Motor neuron (in vitro differentiated cells): ENCODE measurements around the gene GRIN2B. TPM values are rescaled to one million over a fixed set of nuclear protein-coding genes. Genes with fewer than 3 reads are reported as not detected.

Source experiments
- ATAC-seq, 8 experiments: fragments of 200-7000 bp; cut with Tn5 transposase; replicated peaks in 6 of 8; 2 replicates each; pipeline ENCODE4 v1.8.0; 2021; ENCODE audit warnings: mild to moderate bottlenecking in 8 of 8, moderate library complexity in 8 of 8
- H3K27ac ChIP-seq, 2 donors: fragments of 250-450 bp; sonication (Bioruptor Pico); 2 replicates each; pipeline ENCODE4 v1.9.0; 2021; ENCODE audit warnings: antibody characterized with exemption in 2 of 2, mild to moderate bottlenecking in 2 of 2, moderate library complexity in 1 of 2
- H3K4me1 ChIP-seq, 2 donors: fragments of 250-450 bp; sonication (Bioruptor Pico); replicated peaks in 1 of 2; 2 replicates each; pipeline ENCODE4 v1.6.1; 2021; ENCODE audit warnings: antibody characterized with exemption in 2 of 2, mild to moderate bottlenecking in 2 of 2, moderate library complexity in 1 of 2
- H3K4me3 ChIP-seq, 5 donors: fragments of 250-450 bp; sonication (Bioruptor Pico); 2 replicates each; pipeline ENCODE4 v1.9.0; 2021; ENCODE audit warnings: antibody characterized with exemption in 5 of 5, mild to moderate bottlenecking in 5 of 5, moderate library complexity in 4 of 5
- WGBS, 10 experiments: fragments of 450-650 bp; shearing (Covaris generic); methylation state at CpG; one replicate each; pipeline ENCODE4 v1.0.0; 2022; 5-methylcytosine and 5-hydroxymethylcytosine counted together
- in situ Hi-C, 9 experiments: fragments of 400-800 bp; cut with MboI; loops; one replicate each; pipeline ENCODE4 v1.15.0; 2021; ENCODE audit warnings: low sequenced_read_pairs in 9 of 9, low pct_unique_long_range_greater_than_20kb in 2 of 9; ENCODE audit not compliant: unreplicated experiment in 9 of 9
- total RNA-seq, 8 experiments: library from RNA; unstranded; fragments of 300-600 nt; gene quantifications; 2 replicates each; pipeline versions ENCODE4 v1.2.3 to v1.2.4, GENCODE V29; 2022

Gene GRIN2B
- total RNA-seq, 8 experiments from 2014 or later = 0.09 to 17.4 (median 7.8) TPM

DNA sequence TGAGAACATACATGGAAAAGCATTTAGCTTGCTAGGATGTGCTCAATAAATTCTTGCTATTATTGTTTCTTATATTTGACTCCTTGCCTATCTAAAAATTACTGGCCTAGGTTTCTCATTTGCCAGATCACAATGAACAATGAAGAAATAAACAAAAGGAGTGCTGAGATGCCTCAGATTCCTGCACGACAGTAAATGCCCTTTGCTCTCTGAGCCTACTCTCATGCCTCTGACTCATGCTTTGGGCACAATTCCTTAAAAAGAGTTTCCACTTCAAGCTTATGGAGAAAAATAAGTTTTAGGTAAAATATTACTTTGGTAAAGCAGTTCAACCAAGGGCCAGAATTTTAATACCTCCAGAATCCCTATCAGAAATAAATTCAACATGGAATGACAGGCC, 30.9 kb downstream of the GRIN2B start:
- no peak for ATAC-seq
- Histone ChIP-seq H3K4me3 (no peak overlapping the region), H3K27ac (no peak overlapping the region), H3K4me1 (peaks cover 0 to 2% of the 10 kb centered on the region in 2 donors)
- WGBS, 10 experiments = 0 to 88% (median 33%) methylated on average over 1 of the region's 1 CpG; no CpG with 5 or more reads in 3 of the 10 experiments
- in situ Hi-C loops = loop anchor here in 1 of 9 experiments (25.0 kb wide), 2 partner anchors 88 to 212 kb away; no protein-coding TSS in a partner anchor

DNA sequence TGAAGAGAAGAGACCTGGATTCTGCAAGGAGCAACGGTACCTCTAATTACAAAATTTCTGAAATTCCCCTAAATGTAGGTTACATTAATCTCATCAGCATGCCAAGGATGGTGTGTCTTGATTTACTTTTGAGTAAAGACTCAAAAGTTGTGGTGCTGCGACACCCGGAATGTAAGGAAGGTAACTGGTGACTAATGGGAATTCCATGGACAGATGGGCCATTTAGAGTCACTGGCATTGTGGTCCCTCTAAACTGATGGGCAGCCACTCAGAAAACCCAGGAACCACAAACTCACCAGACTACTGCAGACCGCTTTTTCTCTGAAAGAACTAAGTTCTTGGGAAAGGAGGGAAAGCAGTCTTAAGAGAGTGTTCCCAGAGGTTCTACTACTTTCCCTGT, 32.8 kb downstream of the GRIN2B start:
- Histone ChIP-seq H3K4me3 (no peak overlapping the region), H3K4me1 (peaks cover 0 to 2% of the 10 kb centered on the region in 2 donors), H3K27ac (no peak overlapping the region)
- no peak for ATAC-seq
- in situ Hi-C loops = loop anchor here in 3 of 9 experiments (25.0 kb wide), 1 partner anchor 211 kb away; no protein-coding TSS in a partner anchor
- 0 to 100% (median 73%) methylated on average over 1 to 3 of the region's 4 CpGs; no CpG with 5 or more reads in 2 of the 10 experiments for WGBS, 10 experiments

DNA sequence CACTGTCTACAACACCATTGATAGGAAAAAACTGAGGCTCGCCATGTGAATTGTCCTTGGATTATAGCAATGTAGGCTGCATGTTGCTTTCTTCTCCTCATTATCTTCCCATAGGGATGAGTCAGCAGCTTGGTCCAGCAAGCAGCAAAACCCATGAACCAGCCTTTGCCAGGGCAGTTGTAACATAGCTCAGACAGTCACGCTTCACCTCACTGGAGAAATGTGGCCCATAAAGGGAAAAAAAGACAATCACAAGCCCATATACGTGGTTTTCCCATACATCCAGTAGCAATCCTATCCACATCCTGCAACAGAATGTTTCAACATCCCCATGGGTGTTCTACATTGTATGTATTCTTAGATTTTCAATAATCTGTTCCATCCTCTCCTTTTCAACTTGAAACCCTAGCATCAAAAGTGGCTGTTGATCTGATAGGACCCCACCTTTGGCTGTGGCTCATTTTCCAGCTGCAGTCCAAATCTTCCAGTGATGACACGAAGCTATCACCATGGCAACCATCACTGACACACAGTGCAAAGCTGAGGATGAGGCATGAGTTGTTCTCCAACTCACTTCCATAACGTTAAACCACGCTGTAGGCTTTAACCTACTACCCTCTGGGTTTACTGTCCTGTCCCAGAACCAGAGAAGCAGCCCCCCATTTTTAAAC, 34.0 kb downstream of the GRIN2B start:
- H3K27ac ChIP-seq = no peak overlapping the region
- in situ Hi-C loops = loop anchor here in 3 of 9 experiments (25.0 kb wide), 1 partner anchor 210 kb away; no protein-coding TSS in a partner anchor
- WGBS, 10 experiments = 0 to 89% (median 70%) methylated on average over 1 to 6 of the region's 6 CpGs; no CpG with 5 or more reads in 1 of the 10 experiments
- H3K4me3 ChIP-seq = no peak overlapping the region
- ATAC-seq = peak in 6 of 8 experiments; percentile 23 to 79 (median 66)
- H3K4me1 ChIP-seq = peaks cover 0 to 2% of the 10 kb centered on the region in 2 donors

DNA sequence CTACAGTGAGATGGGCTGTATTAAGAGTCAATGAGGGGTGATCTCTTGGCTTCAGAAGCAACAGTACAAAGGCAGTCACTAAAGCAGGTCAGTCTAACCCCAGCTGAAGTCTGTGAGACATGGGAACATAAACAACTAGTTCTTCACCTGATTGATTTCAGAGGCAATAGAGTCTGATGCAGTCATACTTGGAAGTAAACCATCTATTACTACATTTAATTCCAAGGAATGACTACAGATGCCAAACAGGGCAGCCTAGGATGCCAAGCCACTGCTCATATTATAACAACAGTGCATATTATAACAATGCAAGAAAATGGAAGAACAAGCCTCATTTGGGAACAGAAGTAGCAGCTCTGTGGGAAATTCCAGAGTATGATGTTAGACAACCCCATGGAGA, 35.8 kb downstream of the GRIN2B start:
- Histone ChIP-seq H3K4me3 (no peak overlapping the region), H3K4me1 (peaks cover 8 to 11% of the 10 kb centered on the region in 2 donors), H3K27ac (no peak overlapping the region)
- no peak for ATAC-seq
- in situ Hi-C loops = loop anchor here in 3 of 9 experiments (25.0 kb wide), 1 partner anchor 208 kb away; no protein-coding TSS in a partner anchor

DNA sequence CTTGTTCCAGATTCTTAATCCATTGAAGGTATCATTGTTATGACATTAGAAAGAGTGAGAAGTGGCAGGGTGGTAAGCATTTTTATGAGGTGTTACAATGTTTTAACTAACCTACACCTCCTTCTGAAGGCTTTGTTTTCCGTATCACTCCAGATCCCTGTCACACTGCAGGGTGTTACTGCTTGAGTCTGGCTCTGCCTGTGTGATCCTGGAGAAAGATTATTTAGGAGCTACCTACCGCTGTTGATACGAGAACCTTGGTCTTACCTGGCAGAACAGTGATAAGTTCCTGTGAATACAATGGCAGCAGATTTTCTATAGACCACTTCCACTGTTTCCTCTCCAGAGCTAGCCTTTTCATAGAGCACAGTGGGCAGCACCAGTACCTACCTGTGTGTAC, 36.2 kb downstream of the GRIN2B start:
- no peak overlapping the region for H3K4me3 ChIP-seq
- peaks cover 8 to 11% of the 10 kb centered on the region in 2 donors for H3K4me1 ChIP-seq
- 0 to 100% (median 68%) methylated on average over 1 to 3 of the region's 3 CpGs; no CpG with 5 or more reads in 4 of the 10 experiments for WGBS, 10 experiments
- no peak for ATAC-seq
- in situ Hi-C loops = loop anchor here in 3 of 9 experiments (25.0 kb wide), 1 partner anchor 208 kb away; no protein-coding TSS in a partner anchor
- H3K27ac ChIP-seq = no peak overlapping the region

DNA sequence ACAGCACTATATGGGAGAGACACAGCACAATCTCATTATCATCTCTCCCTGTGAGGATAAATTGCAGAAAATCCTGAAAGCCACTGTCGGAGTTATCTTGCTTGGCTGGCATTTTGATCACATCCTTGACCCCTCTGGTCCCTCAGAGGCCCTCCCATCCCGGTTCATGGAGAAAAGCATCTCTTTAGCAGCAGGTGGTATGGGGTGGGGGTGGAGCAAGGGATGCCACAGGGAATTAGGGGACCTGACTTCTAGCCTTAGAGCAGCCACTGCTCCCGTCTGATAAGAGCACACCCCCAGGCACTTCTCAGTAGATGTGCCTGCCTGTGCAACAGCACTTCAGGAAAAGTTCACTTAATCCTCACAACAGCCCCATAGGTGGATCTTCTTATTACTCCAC, 38.6 kb downstream of the GRIN2B start:
- no peak for ATAC-seq
- Histone ChIP-seq H3K4me3 (no peak overlapping the region), H3K4me1 (peaks cover 8 to 10% of the 10 kb centered on the region in 2 donors), H3K27ac (no peak overlapping the region)
- WGBS, 10 experiments = 0 to 40% (median 0%) methylated on average over 1 to 3 of the region's 3 CpGs; no CpG with 5 or more reads in 6 of the 10 experiments
- in situ Hi-C loops = loop anchor here in 3 of 9 experiments (25.0 kb wide), 1 partner anchor 206 kb away; no protein-coding TSS in a partner anchor

DNA sequence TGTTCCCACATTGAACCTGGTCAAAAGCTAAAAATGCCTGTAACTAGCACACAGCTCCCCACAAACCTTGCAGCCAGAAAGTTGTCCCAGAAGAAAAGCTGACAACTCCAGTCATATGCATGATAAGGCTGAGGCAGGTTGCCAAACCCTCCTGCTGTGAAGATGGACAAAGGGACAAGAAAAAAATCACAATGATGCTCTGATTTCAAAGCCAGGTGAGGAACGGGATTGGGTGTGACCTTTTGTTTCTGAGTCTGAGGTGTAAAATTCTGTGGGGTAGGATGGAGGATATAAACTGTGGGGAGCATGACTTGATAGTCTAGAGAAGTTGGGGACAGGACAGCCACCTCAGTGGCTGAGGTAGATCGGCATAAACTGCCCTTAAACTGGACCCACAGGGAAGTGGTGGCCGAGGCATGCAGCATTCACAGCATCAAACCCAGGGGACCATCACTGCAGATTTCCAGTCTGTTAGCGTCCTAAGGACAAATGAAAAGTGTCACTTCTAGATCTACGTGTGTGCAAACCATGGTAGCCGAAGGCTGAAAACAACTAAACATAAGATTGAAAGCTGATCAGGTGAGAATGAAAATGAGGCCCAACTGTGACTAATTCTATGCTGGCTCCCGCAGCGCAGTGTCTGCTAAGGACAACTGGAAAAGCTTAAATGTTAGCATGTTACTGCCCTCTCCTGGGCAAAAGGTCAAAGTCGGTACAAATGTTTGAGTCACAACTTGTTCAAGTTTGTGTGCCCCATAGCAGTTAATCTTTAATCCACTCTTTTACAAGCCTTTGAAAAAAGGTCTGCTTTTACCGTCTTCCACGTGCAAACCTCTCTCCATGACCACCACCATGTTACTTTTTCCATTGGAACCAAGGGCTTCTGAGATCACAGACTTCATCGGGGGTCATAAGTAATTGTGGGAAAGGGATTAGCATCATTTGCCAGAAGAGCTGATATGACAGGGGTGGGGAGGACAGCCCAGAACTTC, 39.8 kb downstream of the GRIN2B start:
- WGBS, 10 experiments = 0 to 80% (median 15%) methylated on average over 1 to 10 of the region's 12 CpGs
- in situ Hi-C loops = loop anchor here in 3 of 9 experiments (25.0 kb wide), 1 partner anchor 204 kb away; no protein-coding TSS in a partner anchor
- H3K27ac ChIP-seq = no peak overlapping the region
- H3K4me3 ChIP-seq = no peak overlapping the region
- H3K4me1 ChIP-seq = peaks cover 8 to 9% of the 10 kb centered on the region in 2 donors
- ATAC-seq = peak; percentile 83 to 99 (median 92)

DNA sequence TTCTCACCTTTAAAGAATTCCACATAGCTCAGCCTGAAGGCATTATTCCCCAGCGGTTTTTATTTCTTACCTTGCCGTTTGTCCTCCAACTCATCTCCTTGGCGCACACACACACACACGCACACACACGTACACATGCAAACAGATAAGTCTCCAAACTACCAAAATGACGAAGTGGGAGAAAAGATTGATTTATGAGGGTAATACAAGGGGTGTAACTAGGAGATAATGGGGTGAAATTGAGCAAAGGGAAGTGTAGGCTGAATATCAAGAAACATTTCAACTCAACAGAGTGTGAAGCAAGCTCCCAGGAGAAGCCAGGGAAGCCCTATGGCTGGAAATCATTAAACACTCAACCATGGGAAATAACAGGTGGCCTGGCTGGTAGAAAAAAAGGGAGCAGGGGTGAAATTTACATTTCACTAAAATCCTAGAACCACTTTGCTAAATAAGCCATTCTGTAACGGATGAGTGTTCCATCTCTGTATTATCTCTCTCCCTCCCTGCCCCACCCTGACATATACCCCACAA, 41.0 kb downstream of the GRIN2B start:
- in situ Hi-C loops = loop anchor here in 3 of 9 experiments (25.0 kb wide), 1 partner anchor 203 kb away; no protein-coding TSS in a partner anchor
- no peak overlapping the region for H3K27ac ChIP-seq
- H3K4me3 ChIP-seq = no peak overlapping the region
- WGBS, 10 experiments = 10 to 100% (median 80%) methylated on average over 1 to 7 of the region's 7 CpGs; no CpG with 5 or more reads in 3 of the 10 experiments
- ATAC-seq = no peak
- peaks cover 8 to 9% of the 10 kb centered on the region in 2 donors for H3K4me1 ChIP-seq

DNA sequence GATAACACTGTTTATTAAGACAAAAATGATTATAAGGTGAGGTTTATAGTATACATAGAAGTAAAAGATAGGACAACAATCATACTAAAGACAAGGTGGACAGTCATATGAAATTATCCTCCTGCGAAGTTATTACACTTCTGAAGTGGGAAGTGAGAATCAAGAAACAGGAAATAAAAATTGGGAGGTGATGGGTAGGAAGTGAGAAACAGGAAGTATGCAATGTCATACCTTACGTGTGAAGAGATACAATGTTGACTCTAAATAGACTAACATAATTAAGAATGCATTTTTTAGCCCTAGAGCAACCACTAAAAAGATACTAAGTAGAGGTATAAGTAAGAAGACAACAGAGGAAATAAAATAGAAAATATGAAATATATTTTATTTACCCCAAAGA, 43.7 kb downstream of the GRIN2B start:
- in situ Hi-C loops = loop anchor here in 3 of 9 experiments (25.0 kb wide), 1 partner anchor 200 kb away; no protein-coding TSS in a partner anchor
- 9 to 100% (median 86%) methylated on average over 1 to 2 of the region's 2 CpGs; no CpG with 5 or more reads in 1 of the 10 experiments for WGBS, 10 experiments
- Histone ChIP-seq H3K4me1 (peaks cover 8 to 9% of the 10 kb centered on the region in 2 donors), H3K27ac (no peak overlapping the region), H3K4me3 (no peak overlapping the region)
- no peak for ATAC-seq

DNA sequence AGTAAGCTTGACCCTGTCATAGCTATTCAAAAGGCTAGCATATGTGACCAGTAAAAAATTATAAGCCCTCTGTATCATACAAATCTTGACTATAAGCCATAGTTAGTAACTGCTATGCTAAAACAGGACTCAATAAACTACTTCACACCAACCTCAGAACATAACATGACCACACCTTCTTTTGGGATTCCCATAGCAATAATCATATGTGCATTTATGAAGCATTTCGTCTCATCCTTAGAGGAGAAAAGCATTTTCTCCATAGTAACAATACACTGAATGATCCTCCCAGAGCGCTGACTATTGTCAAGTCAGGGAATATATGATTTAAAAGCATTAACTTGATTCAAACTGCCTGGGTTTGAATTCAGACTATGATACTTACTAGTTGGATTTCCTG, 46.2 kb downstream of the GRIN2B start:
- peak in 3 of 8 experiments; percentile 50 to 82 (median 66) for ATAC-seq
- H3K27ac ChIP-seq = no peak overlapping the region
- no peaks in the 10 kb centered on the region for H3K4me1 ChIP-seq
- WGBS, 10 experiments = 0 to 47% (median 30%) methylated on average over 1 to 2 of the region's 2 CpGs; no CpG with 5 or more reads in 3 of the 10 experiments
- no peak overlapping the region for H3K4me3 ChIP-seq
- in situ Hi-C loops = loop anchor here in 3 of 9 experiments (25.0 kb wide), 1 partner anchor 198 kb away; no protein-coding TSS in a partner anchor
